IPS-20b (cell line): ENCODE results near the gene IFI44L.

Source experiments
- H3K27ac ChIP-seq: one replicate; pipeline ENCODE4 v1.5.1; 2013; ENCODE audit warnings: low read length
- H3K27me3 ChIP-seq: 2 replicates; pipeline ENCODE4 v1.6.1; 2013; ENCODE audit warnings: mild to moderate bottlenecking, low read length, inconsistent platforms; ENCODE audit not compliant: insufficient read depth
- H3K36me3 ChIP-seq: 2 replicates; pipeline ENCODE4 v1.6.1; 2013; ENCODE audit warnings: low read depth, mild to moderate bottlenecking, inconsistent platforms, low read length, moderate library complexity; ENCODE audit not compliant: insufficient read depth
- H3K4me1 ChIP-seq: 2 replicates; pipeline ENCODE4 v1.6.1; 2013; ENCODE audit warnings: mild to moderate bottlenecking, control low read depth, inconsistent platforms, low read length, moderate library complexity; ENCODE audit not compliant: insufficient read depth
- H3K4me3 ChIP-seq: 2 replicates; pipeline ENCODE4 v1.5.1; 2013; ENCODE audit warnings: mild to moderate bottlenecking, low read length, inconsistent platforms
- H3K9ac ChIP-seq: 2 replicates; pipeline ENCODE4 v1.6.1; 2013; ENCODE audit warnings: low read depth, mild to moderate bottlenecking, inconsistent platforms, low read length, moderate library complexity
- H3K9me3 ChIP-seq: 2 replicates; pipeline ENCODE4 v1.6.1; 2013; ENCODE audit warnings: mild to moderate bottlenecking, low read depth, low read length, inconsistent platforms; ENCODE audit not compliant: insufficient read depth

IFI44L gene

DNA sequence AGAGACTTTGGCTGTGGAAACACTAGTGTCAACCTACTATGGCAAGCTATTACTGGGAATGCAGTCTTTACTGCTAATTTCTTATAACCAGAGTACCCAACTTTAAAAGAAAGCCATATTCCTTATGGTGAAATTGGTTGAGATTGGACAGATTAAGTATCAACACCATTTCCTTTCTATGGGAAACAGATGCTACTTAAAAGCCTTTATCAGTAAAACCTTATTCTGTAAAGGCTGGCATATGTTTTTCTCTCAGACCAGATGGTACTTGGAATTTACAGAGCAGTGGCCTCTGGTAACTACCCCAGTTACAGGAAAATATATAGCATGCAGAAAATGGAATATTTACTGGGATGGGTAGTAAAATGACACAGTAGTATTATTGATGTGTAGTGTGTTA, 48.2 kb downstream of the IFI44L start:
- H3K27me3 ChIP-seq: no peaks in the 10 kb centered on the region; the same call in 1 of the 2 replicates
- no peak overlapping the region for H3K4me3 ChIP-seq
- H3K9ac ChIP-seq: no peak overlapping the region
- no peak overlapping the region for H3K27ac ChIP-seq
- H3K36me3 ChIP-seq: no peaks in the 10 kb centered on the region
- H3K9me3 ChIP-seq: no peaks in the 10 kb centered on the region
- no peaks in the 10 kb centered on the region for H3K4me1 ChIP-seq

DNA sequence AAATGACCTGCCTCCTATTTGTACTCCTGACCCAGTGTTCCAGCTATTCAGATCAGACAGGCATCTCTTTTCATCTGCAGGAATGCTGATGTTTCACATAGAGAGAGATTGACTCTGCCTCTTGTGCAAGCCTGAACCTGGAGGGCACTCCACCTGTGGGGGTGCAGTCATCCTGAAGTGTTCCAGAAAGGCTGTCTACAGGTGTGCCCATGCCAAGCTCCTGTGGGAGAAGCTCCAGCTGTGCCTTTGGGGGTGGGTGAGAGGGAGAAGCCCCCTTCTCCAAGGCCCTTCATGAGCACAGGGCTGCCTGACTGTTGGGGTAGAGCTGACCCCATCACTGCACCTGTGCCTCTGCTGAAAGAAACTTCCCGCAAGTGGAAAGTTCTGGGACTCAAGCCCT, 52.2 kb downstream of the IFI44L start:
- no peak overlapping the region for H3K4me3 ChIP-seq
- no peaks in the 10 kb centered on the region for H3K4me1 ChIP-seq
- no peak overlapping the region for H3K27ac ChIP-seq
- no peak overlapping the region for H3K9ac ChIP-seq
- H3K9me3 ChIP-seq: no peaks in the 10 kb centered on the region
- H3K27me3 ChIP-seq: no peaks in the 10 kb centered on the region; the same call in 1 of the 2 replicates
- H3K36me3 ChIP-seq: no peaks in the 10 kb centered on the region

DNA sequence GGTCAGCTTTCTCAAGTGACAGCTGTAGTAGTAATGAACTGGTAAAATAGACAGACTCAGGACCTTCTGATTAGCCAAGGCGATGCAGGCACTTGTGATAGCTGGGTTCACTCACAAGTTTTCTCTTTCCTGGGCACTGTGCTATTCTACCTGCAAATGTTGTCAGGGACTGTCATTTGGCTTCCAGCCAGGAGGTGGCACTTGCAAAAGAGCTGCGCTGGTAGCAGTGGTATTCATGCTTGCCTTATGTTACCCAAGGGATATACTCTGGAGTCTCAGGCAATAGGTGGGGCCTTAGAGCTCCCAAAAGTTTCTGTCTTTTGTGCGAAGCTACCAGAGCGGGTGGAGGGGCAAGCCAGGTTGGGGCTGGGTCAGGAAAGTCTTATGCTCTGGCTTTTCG, 52.9 kb downstream of the IFI44L start:
- no peaks in the 10 kb centered on the region; the same call in 1 of the 2 replicates for H3K27me3 ChIP-seq
- H3K4me3 ChIP-seq: no peak overlapping the region
- H3K4me1 ChIP-seq: no peaks in the 10 kb centered on the region
- H3K27ac ChIP-seq: no peak overlapping the region
- H3K9ac ChIP-seq: no peak overlapping the region
- H3K36me3 ChIP-seq: no peaks in the 10 kb centered on the region
- no peaks in the 10 kb centered on the region for H3K9me3 ChIP-seq

DNA sequence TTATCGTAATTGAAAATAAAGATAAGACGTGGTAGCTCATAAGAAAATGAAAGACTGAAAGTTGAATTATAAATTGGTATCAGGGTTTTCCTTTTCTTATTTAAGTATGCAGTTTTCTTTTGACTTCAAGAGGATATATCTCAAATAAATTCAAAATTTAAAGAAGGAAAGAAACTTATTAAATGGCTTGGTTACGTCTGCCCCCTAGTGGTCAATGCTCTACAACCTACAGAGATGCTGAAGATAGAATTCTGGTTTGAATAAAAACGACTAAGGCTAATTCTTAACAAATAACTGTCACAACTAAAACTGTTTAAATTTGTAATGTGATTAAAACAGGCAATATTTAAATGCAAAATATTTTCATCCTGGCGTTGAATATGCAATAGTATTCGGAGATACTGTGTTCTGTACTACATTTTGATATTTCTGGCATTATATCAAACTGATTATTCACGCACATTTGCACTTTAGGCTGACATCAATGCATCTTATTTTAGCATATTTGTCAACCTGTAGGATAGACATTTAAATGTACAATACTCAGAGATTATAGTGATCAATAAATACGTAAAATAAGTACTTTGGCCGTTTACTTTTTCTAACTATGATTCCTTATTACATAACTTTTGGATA, 56.2 kb downstream of the IFI44L start:
- Histone ChIP-seq H3K36me3 (no peaks in the 10 kb centered on the region), H3K4me3 (no peak overlapping the region), H3K9ac (no peak overlapping the region), H3K27ac (no peak overlapping the region), H3K4me1 (no peaks in the 10 kb centered on the region), H3K9me3 (no peaks in the 10 kb centered on the region), H3K27me3 (no peaks in the 10 kb centered on the region; the same call in 1 of the 2 replicates)

DNA sequence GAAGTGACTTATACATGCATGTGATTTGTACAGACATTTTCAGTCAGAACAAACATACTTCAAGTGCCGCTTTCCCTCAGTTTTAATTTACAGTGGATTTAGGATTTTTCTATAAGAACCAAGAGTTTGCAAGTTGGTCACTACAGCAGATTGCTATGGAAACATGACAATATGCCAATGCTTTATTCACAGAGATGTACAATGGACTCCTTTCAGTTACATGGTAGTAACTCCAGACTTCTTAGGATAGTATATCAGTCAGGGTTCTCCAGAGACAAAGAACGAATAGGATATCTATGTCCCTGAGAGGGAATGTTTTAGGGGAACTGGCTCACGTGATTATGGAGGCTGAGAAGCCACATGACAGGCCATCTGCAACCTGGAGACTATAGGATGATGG, 56.7 kb downstream of the IFI44L start:
- Histone ChIP-seq H3K9me3 (no peaks in the 10 kb centered on the region), H3K36me3 (no peaks in the 10 kb centered on the region), H3K9ac (no peak overlapping the region), H3K4me1 (no peaks in the 10 kb centered on the region), H3K4me3 (no peak overlapping the region), H3K27me3 (no peaks in the 10 kb centered on the region; the same call in 1 of the 2 replicates), H3K27ac (no peak overlapping the region)

DNA sequence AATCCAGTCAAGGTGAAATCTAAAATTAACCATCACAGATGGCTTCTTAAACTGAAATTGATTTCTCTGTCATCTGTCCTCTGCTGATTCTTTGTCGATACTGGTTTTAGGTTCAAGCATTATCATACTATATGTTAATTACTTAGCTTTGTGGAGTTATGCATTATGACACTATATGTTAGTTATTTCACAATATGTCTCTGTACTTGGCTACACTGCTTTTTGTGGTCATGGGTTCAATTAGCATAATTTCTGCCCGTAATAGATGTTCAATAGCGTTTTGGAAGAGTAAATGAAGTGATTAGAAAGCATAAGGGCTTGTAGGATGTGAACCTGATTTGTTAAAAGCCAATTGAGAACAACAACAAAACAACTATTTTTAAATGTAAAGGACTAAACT, 57.5 kb downstream of the IFI44L start:
- no peak overlapping the region for H3K4me3 ChIP-seq
- H3K36me3 ChIP-seq: no peaks in the 10 kb centered on the region
- no peaks in the 10 kb centered on the region for H3K9me3 ChIP-seq
- no peaks in the 10 kb centered on the region for H3K4me1 ChIP-seq
- no peak overlapping the region for H3K27ac ChIP-seq
- no peak overlapping the region for H3K9ac ChIP-seq
- H3K27me3 ChIP-seq: no peaks in the 10 kb centered on the region; the same call in 1 of the 2 replicates

DNA sequence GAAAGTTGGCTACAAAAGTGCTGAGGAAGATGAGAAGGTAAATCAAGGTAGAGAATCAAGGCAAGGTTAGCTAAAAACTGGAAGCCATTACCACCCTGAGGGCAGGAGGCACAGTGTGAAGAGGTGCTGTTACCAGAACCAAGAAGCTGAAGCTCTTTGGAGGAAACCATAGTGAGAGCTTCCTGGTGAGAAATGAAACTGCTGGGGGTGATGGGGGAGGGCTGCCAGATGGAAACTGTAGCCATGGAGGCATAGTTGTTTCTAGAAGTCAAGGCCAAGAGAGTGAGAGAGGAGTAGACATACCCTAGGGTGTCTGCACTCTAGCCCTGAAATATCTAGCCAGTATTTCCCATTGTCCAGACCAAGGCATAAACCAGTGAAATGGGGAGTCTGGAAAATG, 58.1 kb downstream of the IFI44L start:
- no peaks in the 10 kb centered on the region; the same call in 1 of the 2 replicates for H3K27me3 ChIP-seq
- H3K4me1 ChIP-seq: no peaks in the 10 kb centered on the region
- H3K36me3 ChIP-seq: no peaks in the 10 kb centered on the region
- H3K9ac ChIP-seq: no peak overlapping the region
- no peak overlapping the region for H3K27ac ChIP-seq
- no peaks in the 10 kb centered on the region for H3K9me3 ChIP-seq
- no peak overlapping the region for H3K4me3 ChIP-seq

DNA sequence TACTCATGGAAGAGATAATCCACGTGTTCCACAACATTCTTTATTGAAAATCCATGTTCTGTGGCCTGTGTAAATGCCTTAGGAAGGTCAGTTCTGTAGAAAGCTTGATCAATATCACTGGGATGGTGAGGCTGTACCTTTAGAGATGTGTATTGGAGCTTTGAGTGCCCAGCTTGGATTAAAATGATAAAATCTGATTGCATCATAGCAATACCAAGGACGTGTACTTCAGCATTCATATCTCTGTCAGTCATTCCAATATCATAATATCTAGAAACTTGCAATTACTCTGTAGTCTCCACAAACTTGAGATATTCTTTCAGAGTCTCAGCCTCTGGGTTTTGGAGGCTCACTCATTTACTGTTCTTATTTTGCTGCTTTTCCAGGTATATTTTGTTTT, 61.0 kb downstream of the IFI44L start:
- no peaks in the 10 kb centered on the region for H3K27me3 ChIP-seq
- no peaks in the 10 kb centered on the region for H3K4me1 ChIP-seq
- no peak overlapping the region for H3K27ac ChIP-seq
- no peak overlapping the region for H3K9ac ChIP-seq
- no peak overlapping the region for H3K4me3 ChIP-seq
- H3K36me3 ChIP-seq: no peaks in the 10 kb centered on the region
- no peaks in the 10 kb centered on the region for H3K9me3 ChIP-seq

DNA sequence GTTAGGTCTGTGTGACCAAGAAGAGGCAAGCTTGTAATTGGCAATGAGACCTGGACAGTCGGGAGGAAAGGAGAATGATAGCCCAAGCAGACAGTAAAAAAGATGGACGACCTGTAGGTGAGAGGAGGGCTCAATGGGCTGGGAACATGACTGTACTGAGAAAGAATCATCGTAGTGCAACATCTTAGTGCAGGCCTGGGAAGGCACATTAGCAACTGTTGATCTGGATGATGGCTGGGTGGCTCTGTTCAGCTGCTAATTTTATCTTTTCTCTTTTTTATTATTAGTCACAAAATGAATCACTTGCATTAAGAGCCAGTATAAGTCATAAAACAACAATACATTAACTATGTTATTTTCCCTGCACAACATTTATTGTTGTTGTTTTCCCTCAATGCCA, 62.2 kb downstream of the IFI44L start:
- Histone ChIP-seq H3K4me1 (no peaks in the 10 kb centered on the region), H3K9me3 (no peaks in the 10 kb centered on the region), H3K27me3 (no peaks in the 10 kb centered on the region), H3K4me3 (no peak overlapping the region), H3K9ac (no peak overlapping the region), H3K36me3 (no peaks in the 10 kb centered on the region), H3K27ac (no peak overlapping the region)

DNA sequence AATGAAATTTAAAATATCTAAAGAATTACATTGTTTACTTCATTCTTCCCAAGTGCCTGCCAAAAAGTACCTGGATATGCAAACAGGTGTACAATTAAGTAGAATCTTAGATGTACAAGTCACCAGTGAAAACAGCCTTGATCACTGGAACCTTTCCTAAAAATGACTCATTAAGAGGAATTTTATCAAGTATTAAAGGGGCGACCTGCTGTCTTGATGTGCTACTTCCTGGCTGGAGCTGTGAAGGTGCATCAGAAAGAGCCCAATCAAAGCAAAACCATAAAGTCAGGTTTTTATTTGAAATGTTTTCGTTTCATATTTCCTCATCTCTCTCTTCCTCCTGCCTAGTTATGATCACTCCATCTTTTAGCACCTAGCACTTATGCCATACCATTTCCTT, 62.8 kb downstream of the IFI44L start:
- H3K4me3 ChIP-seq: no peak overlapping the region
- H3K9me3 ChIP-seq: no peaks in the 10 kb centered on the region
- H3K27ac ChIP-seq: no peak overlapping the region
- no peaks in the 10 kb centered on the region for H3K27me3 ChIP-seq
- H3K4me1 ChIP-seq: no peaks in the 10 kb centered on the region
- no peaks in the 10 kb centered on the region for H3K36me3 ChIP-seq
- no peak overlapping the region for H3K9ac ChIP-seq

DNA sequence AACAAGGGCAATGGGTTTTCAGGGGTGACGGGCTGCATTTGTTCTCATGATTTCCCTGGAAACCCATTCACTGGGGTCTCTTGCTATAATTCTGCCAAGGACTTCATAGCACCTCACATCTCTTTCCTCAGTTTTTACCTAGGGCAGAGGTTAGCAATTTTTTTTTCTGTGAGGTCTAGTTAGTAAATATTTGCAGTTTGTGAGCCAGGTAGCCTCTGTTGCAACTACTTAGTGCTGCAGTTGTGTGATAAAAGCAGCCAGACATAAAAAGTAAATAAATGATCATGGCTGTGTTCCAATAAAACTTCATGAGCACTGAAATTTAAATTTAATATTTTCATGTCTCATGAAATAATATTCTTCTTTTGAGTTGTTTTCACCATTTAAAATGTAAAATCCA, 67.1 kb downstream of the IFI44L start:
- no peak overlapping the region for H3K9ac ChIP-seq
- H3K4me3 ChIP-seq: no peak overlapping the region
- no peaks in the 10 kb centered on the region for H3K36me3 ChIP-seq
- no peaks in the 10 kb centered on the region for H3K9me3 ChIP-seq
- no peak overlapping the region for H3K27ac ChIP-seq
- H3K4me1 ChIP-seq: no peaks in the 10 kb centered on the region
- no peaks in the 10 kb centered on the region for H3K27me3 ChIP-seq

DNA sequence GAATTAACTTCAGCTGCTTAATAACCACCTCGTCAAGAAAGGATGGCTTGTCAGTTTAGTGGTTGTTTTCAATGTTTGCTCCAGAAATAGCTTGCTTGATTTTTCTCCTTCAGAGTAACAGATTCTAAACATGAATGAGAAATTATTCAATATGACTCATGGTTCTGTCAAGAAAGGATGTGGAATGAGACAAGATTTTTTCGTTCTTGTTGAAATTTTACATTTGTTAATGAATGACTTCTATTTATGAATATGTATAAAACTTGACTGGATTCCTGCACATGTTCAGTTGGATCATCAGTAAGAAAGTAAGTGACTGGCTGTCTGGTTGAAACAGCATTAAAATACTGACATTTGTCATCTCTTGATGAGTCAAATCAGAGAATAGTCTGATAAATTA, 67.7 kb downstream of the IFI44L start:
- H3K4me3 ChIP-seq: no peak overlapping the region
- no peak overlapping the region for H3K27ac ChIP-seq
- H3K9me3 ChIP-seq: no peaks in the 10 kb centered on the region; the same call in 1 of the 2 replicates
- H3K4me1 ChIP-seq: no peaks in the 10 kb centered on the region
- H3K9ac ChIP-seq: no peak overlapping the region
- H3K36me3 ChIP-seq: no peaks in the 10 kb centered on the region
- H3K27me3 ChIP-seq: no peaks in the 10 kb centered on the region
